ENCODE measurements around the gene OR14I1.

OR14I1 gene

DNA sequence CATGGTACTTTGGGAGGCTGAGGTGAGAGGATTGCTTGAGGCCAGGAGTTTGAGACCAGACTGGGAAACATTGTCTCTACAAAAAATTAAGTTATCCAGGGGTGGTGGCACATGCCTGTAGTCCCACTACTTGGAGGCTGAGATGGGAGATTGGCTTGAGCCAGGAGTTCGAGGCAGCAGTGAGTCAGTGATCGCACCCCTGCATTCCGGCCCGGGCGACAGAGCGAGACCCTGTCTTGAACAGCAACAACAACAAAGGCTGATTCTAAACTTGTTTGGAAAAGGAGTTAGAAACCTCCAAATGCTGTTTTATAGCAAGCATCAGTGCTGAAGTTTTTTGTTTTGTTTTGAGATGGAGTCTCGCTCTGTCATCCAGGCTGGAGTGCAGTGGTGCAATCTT is 38.3 kb upstream of the OR14I1 start:
- no peak overlapping the region for H2AFZ ChIP-seq

DNA sequence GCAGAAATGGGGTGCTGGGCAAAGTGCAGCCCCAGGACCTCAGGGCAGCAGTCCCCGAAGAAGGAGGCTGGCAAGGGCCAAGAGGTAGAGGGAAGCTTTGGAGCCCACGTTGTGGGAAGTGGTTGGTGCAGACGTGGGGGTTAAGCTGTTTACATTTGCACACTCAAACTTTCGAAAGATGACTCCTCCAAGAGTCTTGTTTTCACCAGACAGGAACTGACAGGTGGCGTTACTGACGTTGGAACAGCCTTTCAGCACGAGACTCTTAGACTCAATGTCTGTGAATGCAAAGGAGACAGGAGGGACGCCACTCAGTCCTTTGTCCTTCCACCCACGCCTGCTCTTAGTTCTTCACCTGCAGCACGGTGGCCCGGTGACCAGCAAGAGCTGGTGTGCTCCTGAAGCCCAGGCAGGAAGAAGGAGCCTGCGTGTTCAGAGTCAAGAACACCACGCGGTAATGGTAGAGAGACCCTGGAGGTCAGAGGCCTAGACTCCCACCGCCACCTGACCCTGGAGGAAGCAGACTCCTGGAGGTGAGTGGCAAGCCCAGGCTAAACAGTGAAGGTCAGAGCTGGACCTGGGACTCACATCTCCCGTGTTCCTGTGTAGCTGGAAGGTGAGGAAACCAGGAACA is 37.1 kb upstream of the OR14I1 start:
- TF ChIP-seq, protein P1, sequence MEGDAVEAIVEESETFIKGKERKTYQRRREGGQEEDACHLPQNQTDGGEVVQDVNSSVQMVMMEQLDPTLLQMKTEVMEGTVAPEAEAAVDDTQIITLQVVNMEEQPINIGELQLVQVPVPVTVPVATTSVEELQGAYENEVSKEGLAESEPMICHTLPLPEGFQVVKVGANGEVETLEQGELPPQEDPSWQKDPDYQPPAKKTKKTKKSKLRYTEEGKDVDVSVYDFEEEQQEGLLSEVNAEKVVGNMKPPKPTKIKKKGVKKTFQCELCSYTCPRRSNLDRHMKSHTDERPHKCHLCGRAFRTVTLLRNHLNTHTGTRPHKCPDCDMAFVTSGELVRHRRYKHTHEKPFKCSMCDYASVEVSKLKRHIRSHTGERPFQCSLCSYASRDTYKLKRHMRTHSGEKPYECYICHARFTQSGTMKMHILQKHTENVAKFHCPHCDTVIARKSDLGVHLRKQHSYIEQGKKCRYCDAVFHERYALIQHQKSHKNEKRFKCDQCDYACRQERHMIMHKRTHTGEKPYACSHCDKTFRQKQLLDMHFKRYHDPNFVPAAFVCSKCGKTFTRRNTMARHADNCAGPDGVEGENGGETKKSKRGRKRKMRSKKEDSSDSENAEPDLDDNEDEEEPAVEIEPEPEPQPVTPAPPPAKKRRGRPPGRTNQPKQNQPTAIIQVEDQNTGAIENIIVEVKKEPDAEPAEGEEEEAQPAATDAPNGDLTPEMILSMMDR (IDR thresholded peaks at IDR 0.05) = no peak

More for the DNA sequence above, 38.3 kb upstream of the OR14I1 start:
- Histone ChIP-seq H3K4me1 (no peaks in the 10 kb centered on the region), H3K9me3 (ENCODE audit: control insufficient read depth, low read length) (no peaks in the 10 kb centered on the region), H3K36me3 (ENCODE audit: control insufficient read depth, insufficient read depth, low read length) (no peaks in the 10 kb centered on the region), H3K9ac (no peak overlapping the region), H3K27ac (no peak overlapping the region), H3K4me3 (ENCODE audit: low read depth, low read length) (no peak overlapping the region), H3K27me3 (ENCODE audit: control insufficient read depth, insufficient read depth, low read length) (peaks cover 6% of the 10 kb centered on the region), H3K79me2 (no peaks in the 10 kb centered on the region), H3K4me2 (ENCODE audit: low read length) (no peak overlapping the region)
- TF ChIP-seq, protein P1 (IDR thresholded peaks at IDR 0.05) = no peak

DNA sequence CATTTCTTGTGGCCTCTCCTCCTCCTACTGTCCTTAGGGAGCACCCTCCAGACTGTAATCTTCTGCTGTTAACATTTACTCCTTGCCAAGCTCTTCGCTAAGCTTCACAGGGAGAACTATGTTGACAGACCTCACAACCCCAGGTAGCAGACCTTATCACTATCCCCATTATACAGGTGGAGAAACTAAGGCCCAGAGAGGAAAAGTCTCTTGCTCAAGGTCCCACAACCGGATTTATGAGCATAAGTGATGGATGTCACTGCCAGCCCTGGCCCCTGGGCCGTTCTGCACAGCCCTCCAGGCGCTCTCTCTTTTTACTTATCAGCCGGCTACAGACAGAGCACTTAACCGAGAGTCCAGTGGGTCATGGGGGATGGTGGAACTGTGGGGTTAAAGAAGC is 34.9 kb upstream of the OR14I1 start:
- H3K79me2 ChIP-seq = no peaks in the 10 kb centered on the region
- H3K9ac ChIP-seq = no peak overlapping the region
- TF ChIP-seq, protein P1 (IDR thresholded peaks at IDR 0.05) = no peak
- H2AFZ ChIP-seq = no peak overlapping the region
- H3K9me3 ChIP-seq (ENCODE audit: control insufficient read depth, low read length) = no peaks in the 10 kb centered on the region
- H3K4me2 ChIP-seq (ENCODE audit: low read length) = no peak overlapping the region
- H3K27me3 ChIP-seq (ENCODE audit: control insufficient read depth, insufficient read depth, low read length) = peaks cover 6% of the 10 kb centered on the region
- no peaks in the 10 kb centered on the region for H3K36me3 ChIP-seq (ENCODE audit: control insufficient read depth, insufficient read depth, low read length)
- no peaks in the 10 kb centered on the region for H3K4me1 ChIP-seq
- H3K27ac ChIP-seq = no peak overlapping the region
- no peak overlapping the region for H3K4me3 ChIP-seq (ENCODE audit: low read depth, low read length)

More for the DNA sequence above, 37.1 kb upstream of the OR14I1 start:
- Histone ChIP-seq H3K36me3 (ENCODE audit: control insufficient read depth, insufficient read depth, low read length) (no peaks in the 10 kb centered on the region), H2AFZ (no peak overlapping the region), H3K27me3 (ENCODE audit: control insufficient read depth, insufficient read depth, low read length) (peaks cover 6% of the 10 kb centered on the region), H3K9ac (no peak overlapping the region), H3K27ac (no peak overlapping the region), H3K4me1 (no peaks in the 10 kb centered on the region), H3K79me2 (no peaks in the 10 kb centered on the region), H3K4me2 (ENCODE audit: low read length) (no peak overlapping the region), H3K4me3 (ENCODE audit: low read depth, low read length) (no peak overlapping the region), H3K9me3 (ENCODE audit: control insufficient read depth, low read length) (no peaks in the 10 kb centered on the region)

DNA sequence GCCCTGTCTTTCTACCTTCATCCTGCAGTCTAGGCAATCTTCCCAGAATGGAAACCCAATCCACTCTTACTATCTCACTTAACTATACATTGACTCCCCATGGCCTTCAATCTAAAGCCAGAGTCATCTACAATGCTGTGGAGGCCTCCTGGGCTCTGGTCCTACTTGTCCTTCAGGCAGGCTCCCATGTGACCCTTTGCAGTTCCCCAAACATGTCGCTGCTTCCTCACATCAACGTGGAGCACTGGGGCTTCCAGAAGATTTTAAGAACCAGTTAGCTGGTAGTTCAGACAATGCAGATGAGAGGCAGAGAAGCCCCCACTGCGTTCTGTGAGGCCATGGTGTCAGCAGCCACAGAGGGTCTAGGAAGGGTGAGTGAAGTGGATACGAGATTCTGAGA is 34.4 kb upstream of the OR14I1 start:
- Histone ChIP-seq H3K79me2 (no peaks in the 10 kb centered on the region), H3K4me3 (ENCODE audit: low read depth, low read length) (no peak overlapping the region), H3K4me2 (ENCODE audit: low read length) (no peak overlapping the region), H3K27me3 (ENCODE audit: control insufficient read depth, insufficient read depth, low read length) (peaks cover 6% of the 10 kb centered on the region), H3K36me3 (ENCODE audit: control insufficient read depth, insufficient read depth, low read length) (no peaks in the 10 kb centered on the region), H3K4me1 (no peaks in the 10 kb centered on the region), H3K9me3 (ENCODE audit: control insufficient read depth, low read length) (no peaks in the 10 kb centered on the region), H3K27ac (no peak overlapping the region), H2AFZ (no peak overlapping the region), H3K9ac (no peak overlapping the region)
- TF ChIP-seq, protein P1 (IDR thresholded peaks at IDR 0.05) = no peak

DNA sequence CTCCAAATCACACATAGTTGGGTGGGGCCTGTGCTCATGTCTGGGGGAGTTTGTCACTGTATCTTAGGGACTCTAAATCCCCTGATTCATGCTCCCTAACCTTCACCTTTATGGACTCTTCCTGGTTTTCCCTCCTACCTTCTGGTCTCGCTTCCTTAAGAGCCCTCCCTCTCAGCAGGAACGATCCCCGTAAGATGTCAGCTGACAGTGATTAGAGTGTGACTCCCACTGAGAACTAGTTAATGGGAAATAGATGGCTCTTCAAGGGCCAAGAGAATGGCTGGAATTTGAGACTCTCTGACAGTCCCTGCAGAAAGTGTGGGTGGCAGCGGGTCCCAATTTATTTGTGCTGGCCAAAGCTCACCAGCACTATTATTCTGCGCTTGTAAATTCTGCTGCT is 31.0 kb upstream of the OR14I1 start:
- no peak overlapping the region for H3K9ac ChIP-seq
- H3K4me2 ChIP-seq (ENCODE audit: low read length) = no peak overlapping the region
- TF ChIP-seq, protein P1 (IDR thresholded peaks at IDR 0.05) = no peak
- no peaks in the 10 kb centered on the region for H3K79me2 ChIP-seq
- H3K4me3 ChIP-seq (ENCODE audit: low read depth, low read length) = no peak overlapping the region
- no peaks in the 10 kb centered on the region for H3K4me1 ChIP-seq
- H3K27ac ChIP-seq = no peak overlapping the region
- H3K27me3 ChIP-seq (ENCODE audit: control insufficient read depth, insufficient read depth, low read length) = peaks cover 6% of the 10 kb centered on the region
- H2AFZ ChIP-seq = no peak overlapping the region
- no peaks in the 10 kb centered on the region for H3K9me3 ChIP-seq (ENCODE audit: control insufficient read depth, low read length)
- no peaks in the 10 kb centered on the region for H3K36me3 ChIP-seq (ENCODE audit: control insufficient read depth, insufficient read depth, low read length)
